Esophagus (tissue), 2 donors: ENCODE data around the gene PIP5K1C. TPM values are rescaled to one million over a fixed set of nuclear protein-coding genes. Genes with fewer than 3 reads are reported as not detected.
A peak's percentile ranks its signal among the peaks of the same experiment; 100 is the strongest.

Experiments
- H3K27ac ChIP-seq, 2 donors: one replicate each; pipeline ENCODE4 v1.5.1; 2013; ENCODE audit warnings: low read depth in 2 of 2, mild to moderate bottlenecking in 2 of 2, inconsistent platforms in 1 of 2, low read length in 1 of 2, moderate library complexity in 1 of 2
- H3K27me3 ChIP-seq, 2 donors: one replicate each; pipeline ENCODE4 v1.6.1; 2013; ENCODE audit warnings: low read length in 2 of 2, control low read depth in 1 of 2, mild to moderate bottlenecking in 1 of 2; ENCODE audit not compliant: insufficient read depth in 2 of 2, control insufficient read depth in 1 of 2
- H3K36me3 ChIP-seq, 2 donors: one replicate each; pipeline ENCODE4 v1.6.1; 2013; ENCODE audit warnings: low read length in 1 of 2; ENCODE audit not compliant: control insufficient read depth in 2 of 2, insufficient read depth in 2 of 2
- H3K4me1 ChIP-seq, 2 donors: one replicate each; pipeline ENCODE4 v1.6.1; 2013; ENCODE audit warnings: low read length in 1 of 2; ENCODE audit not compliant: control insufficient read depth in 2 of 2, insufficient read depth in 2 of 2
- H3K4me3 ChIP-seq, 2 donors: one replicate each; pipeline ENCODE4 v1.5.1; 2013; ENCODE audit warnings: low read length in 2 of 2, mild to moderate bottlenecking in 2 of 2, low read depth in 1 of 2, moderate library complexity in 1 of 2
- H3K9me3 ChIP-seq, 2 donors: one replicate each; pipeline ENCODE4 v1.6.1; 2013; ENCODE audit warnings: mild to moderate bottlenecking in 2 of 2, low read depth in 1 of 2, low read length in 1 of 2, moderate library complexity in 1 of 2; ENCODE audit not compliant: control insufficient read depth in 2 of 2, insufficient read depth in 1 of 2
- WGBS, 2 donors: extraction: QIAGEN DNeasy Blood & Tissue Kit; methylation state at CpG; one replicate each; pipeline ENCODE4 v1.1.7; 2013; 5-methylcytosine and 5-hydroxymethylcytosine counted together
- polyA plus RNA-seq, 2 donors: library from polyadenylated mRNA; stranded (reverse); fragments of 200-250 nt; gene quantifications; one replicate each; pipeline ENCODE4 v1.2.3, GENCODE V29; 2013
- donor health status: healthy with polysubstance abuse.
- donor health status: Bipolar disorder and iron deficiency.

The PIP5K1C gene
- polyA plus RNA-seq, 2 donors: 10.4 to 18.1 TPM

- Histone ChIP-seq H3K4me3 (no peak overlapping the region), H3K4me1 (peaks cover 6 to 19% of the 10 kb centered on the region in 2 donors), H3K27ac (no peak overlapping the region), H3K9me3 (peaks cover 0 to 3% of the 10 kb centered on the region in 2 donors), H3K36me3 (peaks cover 0 to 11% of the 10 kb centered on the region in 2 donors), H3K27me3 (no peaks in the 10 kb centered on the region)
- 86 to 88% methylated on average over 20 to 23 of the region's 23 CpGs for WGBS, 2 donors
Observed at GRCh38 chr19:3695986-3696659, 4.1 kb downstream of the PIP5K1C start.

GRCh38 chr19:3695124-3695733 is 5.0 kb downstream of the PIP5K1C start:
- WGBS, 2 donors: 92% methylated on average over 25 of the region's 25 CpGs
- H3K4me3 ChIP-seq: no peak overlapping the region
- H3K27me3 ChIP-seq: no peaks in the 10 kb centered on the region
- peaks cover 0 to 11% of the 10 kb centered on the region in 2 donors for H3K36me3 ChIP-seq
- H3K9me3 ChIP-seq: peaks cover 0 to 4% of the 10 kb centered on the region in 2 donors
- no peak overlapping the region for H3K27ac ChIP-seq
- H3K4me1 ChIP-seq: peaks cover 6 to 19% of the 10 kb centered on the region in 2 donors

- Histone ChIP-seq H3K9me3 (peaks cover 0 to 4% of the 10 kb centered on the region in 2 donors), H3K4me1 (peaks cover 6 to 19% of the 10 kb centered on the region in 2 donors), H3K4me3 (no peak overlapping the region), H3K27ac (peak overlapping the region in 1 of 2 donors; percentile 36), H3K27me3 (no peaks in the 10 kb centered on the region), H3K36me3 (peaks cover 0 to 11% of the 10 kb centered on the region in 2 donors)
- 92% methylated on average over 42 of the region's 42 CpGs for WGBS, 2 donors
Observed at GRCh38 chr19:3694361-3695123, 5.7 kb downstream of the PIP5K1C start.

- H3K4me1 ChIP-seq: peaks cover 6 to 12% of the 10 kb centered on the region in 2 donors
- peaks cover 0 to 4% of the 10 kb centered on the region in 2 donors for H3K9me3 ChIP-seq
- H3K36me3 ChIP-seq: peaks cover 0 to 11% of the 10 kb centered on the region in 2 donors
- 71 to 77% methylated on average over 34 of the region's 34 CpGs for WGBS, 2 donors
- no peaks in the 10 kb centered on the region for H3K27me3 ChIP-seq
- H3K27ac ChIP-seq: peak overlapping the region in 1 of 2 donors; percentile 69
- no peak overlapping the region for H3K4me3 ChIP-seq
Observed at GRCh38 chr19:3693025-3693925, 7.0 kb downstream of the PIP5K1C start.

GRCh38 chr19:3692141-3693024 is 7.9 kb downstream of the PIP5K1C start:
- peaks cover 0 to 4% of the 10 kb centered on the region in 2 donors for H3K9me3 ChIP-seq
- H3K27me3 ChIP-seq: no peaks in the 10 kb centered on the region
- no peak overlapping the region for H3K4me3 ChIP-seq
- H3K27ac ChIP-seq: peak overlapping the region in 1 of 2 donors; percentile 50
- peaks cover 0 to 11% of the 10 kb centered on the region in 2 donors for H3K36me3 ChIP-seq
- H3K4me1 ChIP-seq: peaks cover 10 to 12% of the 10 kb centered on the region in 2 donors
- 86 to 90% methylated on average over 24 to 25 of the region's 25 CpGs for WGBS, 2 donors

- H3K36me3 ChIP-seq: peaks cover 0 to 11% of the 10 kb centered on the region in 2 donors
- H3K4me1 ChIP-seq: peaks cover 10 to 11% of the 10 kb centered on the region in 2 donors
- H3K4me3 ChIP-seq: no peak overlapping the region
- no peak overlapping the region for H3K27ac ChIP-seq
- peaks cover 0 to 4% of the 10 kb centered on the region in 2 donors for H3K9me3 ChIP-seq
- H3K27me3 ChIP-seq: no peaks in the 10 kb centered on the region
- 92 to 93% methylated on average over 18 of the region's 18 CpGs for WGBS, 2 donors
Observed at GRCh38 chr19:3691726-3692125, 8.5 kb downstream of the PIP5K1C start.

- Histone ChIP-seq H3K27me3 (no peaks in the 10 kb centered on the region), H3K36me3 (peaks cover 0 to 11% of the 10 kb centered on the region in 2 donors), H3K9me3 (peaks cover 0 to 4% of the 10 kb centered on the region in 2 donors), H3K27ac (no peak overlapping the region), H3K4me1 (peaks cover 10 to 11% of the 10 kb centered on the region in 2 donors), H3K4me3 (no peak overlapping the region)
- WGBS, 2 donors: 89 to 90% methylated on average over 16 of the region's 16 CpGs
Observed at GRCh38 chr19:3691372-3691716, 8.9 kb downstream of the PIP5K1C start.

GRCh38 chr19:3690551-3691371 is 9.5 kb downstream of the PIP5K1C start:
- WGBS, 2 donors: 88 to 92% methylated on average over 31 of the region's 31 CpGs
- Histone ChIP-seq H3K27me3 (no peaks in the 10 kb centered on the region), H3K27ac (no peak overlapping the region), H3K9me3 (peaks cover 0 to 4% of the 10 kb centered on the region in 2 donors), H3K4me1 (peaks cover 7 to 11% of the 10 kb centered on the region in 2 donors), H3K36me3 (peaks cover 0 to 11% of the 10 kb centered on the region in 2 donors), H3K4me3 (no peak overlapping the region)
